HL-60/S4 treated with phorbol 12-myristate 13-acetate at 8.2 ng/mL for 4 days and 3 days (cell line): ENCODE data around the gene PKP1.

Experiments
- in situ Hi-C: fragments of 300-500 bp; cut with MboI; formaldehyde crosslinking; loops from 2 replicates; pipeline ENCODE4 v1.15.0; 2022; ENCODE audit warnings: low sequenced_read_pairs

The PKP1 gene

DNA sequence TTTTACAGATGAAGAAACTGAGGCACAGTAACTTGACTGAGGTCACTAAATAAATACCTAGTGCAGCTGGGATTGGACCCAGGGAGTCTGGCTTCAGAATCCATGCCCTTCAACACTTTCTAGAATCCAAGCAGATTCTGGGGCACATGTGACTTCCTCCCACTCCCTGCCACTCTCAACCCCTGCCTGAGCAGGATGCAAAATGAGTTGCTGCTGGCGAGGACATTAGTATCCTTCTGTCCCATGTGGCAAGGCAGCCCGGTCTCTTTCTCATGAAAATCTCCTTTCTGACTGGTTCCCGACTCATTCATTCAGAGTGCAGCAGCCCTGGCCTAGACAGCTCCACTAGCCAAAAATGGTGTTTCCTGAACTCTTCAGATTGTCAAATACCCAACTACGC is 65.8 kb downstream of the PKP1 start:
- in situ Hi-C loops: no loop called here

- in situ Hi-C loops: no loop called here
These were observed 67.0 kb downstream of the PKP1 start for GRCh38 chr1:201350361-201350725.

DNA sequence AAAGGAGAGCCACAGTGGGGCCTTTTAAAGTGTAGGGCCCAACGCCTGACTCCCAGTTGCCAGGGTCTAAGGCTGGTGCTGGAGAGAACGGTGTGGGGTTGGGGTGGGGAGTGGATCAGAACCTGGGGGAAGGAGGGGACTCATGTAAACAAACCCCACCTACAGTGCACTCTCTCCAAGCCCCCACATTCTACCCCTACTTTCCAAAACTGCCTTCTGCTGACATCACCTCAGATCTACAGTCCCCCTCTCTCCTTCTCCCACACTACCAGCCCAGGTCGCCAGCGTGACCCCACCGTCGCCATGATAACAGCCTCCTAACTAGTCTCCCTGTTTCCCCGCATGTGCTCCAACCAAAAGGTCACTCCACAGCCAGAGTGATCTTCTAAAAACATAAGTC is 67.6 kb downstream of the PKP1 start:
- in situ Hi-C loops: no loop called here

DNA sequence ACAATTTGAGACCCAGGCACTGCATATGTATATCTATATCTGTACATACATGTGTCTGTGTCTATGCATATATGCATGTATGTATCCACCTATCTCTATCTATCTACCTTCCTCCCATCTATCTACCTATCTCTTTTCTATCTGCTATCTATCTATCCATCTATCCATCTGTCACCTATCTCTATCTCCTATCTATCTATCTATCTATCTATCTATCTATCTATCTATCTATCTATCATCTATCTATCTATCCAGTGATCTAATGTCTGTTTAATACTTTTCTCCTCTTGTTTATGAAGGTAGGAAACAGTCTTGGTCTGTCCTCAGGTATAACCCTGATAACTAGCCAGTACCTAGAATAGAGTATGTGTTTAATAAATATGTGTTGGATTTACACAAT is 68.3 kb downstream of the PKP1 start:
- in situ Hi-C loops: no loop called here

DNA sequence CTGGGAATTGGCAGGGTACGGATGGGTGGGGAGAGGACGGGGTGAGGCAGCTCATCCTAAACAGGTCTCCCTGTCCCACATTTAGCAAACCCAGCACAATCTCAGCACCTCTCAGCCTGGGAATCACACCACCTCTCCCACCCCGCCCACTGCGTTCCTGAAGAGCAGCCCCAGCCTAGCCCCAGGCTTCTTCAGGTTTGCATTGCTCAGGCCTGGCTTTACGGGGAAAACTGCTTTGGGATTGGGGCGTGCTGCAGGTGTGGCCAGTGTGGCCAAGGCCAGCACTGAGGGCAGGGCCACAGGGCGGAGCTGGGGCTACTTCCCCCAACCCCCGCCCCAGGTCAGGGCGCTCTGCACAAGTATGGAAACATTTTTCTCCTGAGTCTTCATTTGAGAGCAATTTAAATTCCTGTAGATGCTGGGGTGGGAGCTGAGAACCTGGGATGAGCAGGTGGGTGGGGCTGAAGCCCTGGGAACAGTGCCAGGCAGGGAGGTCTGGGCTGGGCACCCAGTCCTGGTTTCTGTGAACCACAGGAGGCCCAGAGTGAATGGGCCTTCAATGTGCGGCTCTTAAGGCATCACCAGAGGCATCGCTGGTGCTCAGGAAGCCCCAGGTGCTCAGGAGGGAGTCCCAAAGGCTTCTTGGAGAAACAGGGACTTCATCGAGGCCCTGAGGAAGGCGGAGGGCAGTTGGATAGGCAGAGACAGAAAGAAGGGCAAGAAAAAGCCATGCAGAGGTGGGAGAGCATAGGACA is 70.1 kb downstream of the PKP1 start:
- in situ Hi-C loops: no loop called here

DNA sequence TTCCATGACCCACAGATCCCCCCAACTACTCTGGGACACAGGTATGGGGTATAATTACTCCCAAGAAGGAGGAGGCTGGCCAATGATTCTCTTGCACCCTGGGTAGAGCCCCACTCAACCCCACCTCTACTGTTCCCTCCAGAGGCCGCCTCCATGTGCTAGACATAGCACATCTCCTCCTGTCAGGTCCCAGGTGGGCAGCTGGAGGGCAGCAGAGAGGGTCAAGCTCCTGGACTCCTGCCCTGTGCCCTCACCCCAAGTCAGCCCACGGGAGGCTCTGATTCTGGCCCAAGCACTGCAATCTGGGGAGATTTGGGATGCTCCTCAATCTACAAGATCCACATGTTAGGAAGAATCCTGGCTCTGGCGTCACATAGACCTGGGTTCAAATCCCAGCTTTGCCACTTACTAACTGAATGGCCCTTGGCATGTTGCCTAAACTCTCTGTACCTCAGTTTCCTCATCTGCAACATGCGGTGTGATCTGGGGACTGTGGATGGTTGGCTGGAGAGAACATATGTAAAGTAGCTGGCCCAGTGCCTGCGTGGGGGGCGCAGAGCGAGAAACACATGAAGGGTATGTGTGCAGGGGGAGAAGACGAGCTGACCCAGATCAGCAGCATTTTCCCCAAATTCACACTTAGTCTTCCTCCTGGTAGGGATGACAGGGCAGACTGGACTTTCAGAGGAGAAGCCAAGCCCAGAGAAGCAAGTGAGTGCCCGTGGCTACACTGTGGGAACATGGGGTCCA is 71.0 kb downstream of the PKP1 start:
- in situ Hi-C loops: no loop called here

GRCh38 chr1:201354901-201355295 is 71.6 kb downstream of the PKP1 start:
- in situ Hi-C loops: no loop called here

DNA sequence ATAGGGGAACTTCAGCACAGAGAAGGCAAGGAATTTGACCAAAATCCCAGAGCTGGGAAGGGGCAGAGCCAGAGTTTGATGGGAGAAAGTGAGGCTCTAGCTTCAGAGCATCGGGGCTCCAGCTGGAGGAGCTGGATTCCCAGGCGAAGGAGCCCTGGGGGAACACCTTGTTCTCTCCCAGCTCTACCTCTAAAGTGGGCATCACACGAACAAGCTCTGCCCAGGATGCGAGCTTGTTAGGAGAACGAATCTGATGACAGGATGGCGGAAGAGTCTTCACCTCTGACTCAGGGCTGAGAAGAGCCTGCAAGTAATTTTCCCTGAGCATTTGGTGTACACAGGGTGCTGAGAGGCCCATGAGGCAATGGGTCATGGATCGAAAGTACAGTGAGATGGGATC is 72.2 kb downstream of the PKP1 start:
- in situ Hi-C loops: no loop called here

- in situ Hi-C loops: no loop called here
These were observed 72.9 kb downstream of the PKP1 start for GRCh38 chr1:201356236-201356635.

GRCh38 chr1:201356701-201357100 is 73.4 kb downstream of the PKP1 start:
- in situ Hi-C loops: no loop called here

GRCh38 chr1:201357211-201357610 is 73.9 kb downstream of the PKP1 start:
- in situ Hi-C loops: no loop called here

- in situ Hi-C loops: no loop called here
These were observed 74.5 kb downstream of the PKP1 start for GRCh38 chr1:201357636-201358348.

- in situ Hi-C loops: no loop called here
These were observed 75.3 kb downstream of the PKP1 start for GRCh38 chr1:201358596-201358995.

DNA sequence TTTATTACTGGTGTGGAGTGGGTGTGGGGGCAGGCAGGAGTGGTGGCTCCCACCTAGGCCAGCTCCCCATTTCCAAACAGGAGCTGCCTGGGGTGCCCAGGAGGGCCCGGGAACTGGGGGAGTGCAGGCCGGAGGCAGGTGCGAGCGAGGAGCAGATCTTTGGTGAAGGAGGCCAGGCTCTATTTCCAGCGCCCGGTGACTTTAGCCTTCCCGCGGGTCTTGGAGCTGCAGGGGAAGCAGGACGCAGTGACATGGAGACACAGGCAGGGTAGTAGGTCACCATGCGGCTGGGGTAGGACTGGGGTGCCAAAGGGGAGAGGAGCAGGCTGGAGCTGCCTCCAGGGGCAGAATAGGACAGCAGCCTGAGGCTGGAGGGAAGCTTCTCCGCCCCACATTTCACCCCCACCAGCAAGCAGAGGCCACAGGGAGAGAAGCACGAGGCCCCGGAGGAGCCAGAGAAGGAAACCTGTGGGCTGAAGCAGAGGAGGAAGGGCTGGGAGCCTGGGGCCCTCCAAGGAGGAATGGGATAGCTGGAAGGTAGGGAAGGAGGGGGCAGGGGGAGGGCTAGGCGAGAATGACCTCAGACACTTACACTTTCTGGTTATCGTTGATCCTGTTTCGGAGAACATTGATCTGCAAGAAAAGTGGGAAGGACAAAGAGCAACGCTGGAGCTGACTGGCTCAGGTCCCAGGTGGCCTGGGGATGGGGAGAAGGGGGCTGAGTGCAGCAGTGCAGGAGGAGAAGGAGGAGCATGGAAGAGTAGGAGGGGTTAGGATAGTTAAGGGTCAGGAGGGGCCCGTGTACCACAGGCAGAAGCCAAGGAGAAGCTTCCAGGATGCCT is 75.9 kb downstream of the PKP1 start:
- in situ Hi-C loops: no loop called here

- in situ Hi-C loops: no loop called here
These were observed 76.5 kb downstream of the PKP1 start for GRCh38 chr1:201359873-201360210.

DNA sequence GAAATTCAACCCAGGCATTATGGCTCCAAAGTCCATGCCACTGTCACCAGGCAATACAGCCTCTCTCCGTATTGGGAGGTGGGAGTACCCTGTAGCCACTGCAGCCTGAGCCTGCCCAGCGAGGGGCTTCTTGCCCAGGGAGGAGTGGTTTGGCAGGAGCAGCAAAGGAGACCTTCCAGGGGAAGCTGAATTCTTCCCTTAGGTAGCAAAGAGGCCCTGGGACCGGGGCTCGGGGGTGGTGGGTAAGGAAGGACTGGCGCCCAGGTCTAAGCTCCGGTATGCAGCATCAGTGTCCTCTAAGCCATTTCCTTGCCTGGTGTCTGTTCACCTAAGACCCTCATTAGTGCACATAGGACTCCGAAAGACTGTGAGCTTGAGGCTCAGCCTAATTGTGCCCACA is 77.2 kb downstream of the PKP1 start:
- in situ Hi-C loops: no loop called here

- in situ Hi-C loops: no loop called here
These were observed 77.8 kb downstream of the PKP1 start for GRCh38 chr1:201360901-201361651.

- in situ Hi-C loops: no loop called here
These were observed 78.6 kb downstream of the PKP1 start for GRCh38 chr1:201361652-201362504.

- in situ Hi-C loops: no loop called here
These were observed 79.6 kb downstream of the PKP1 start for GRCh38 chr1:201362906-201363305.

- in situ Hi-C loops: no loop called here
These were observed 80.2 kb downstream of the PKP1 start for GRCh38 chr1:201363467-201363866.
